Measurements from ENCODE around the gene LIN7B. TPM values are rescaled to one million over a fixed set of nuclear protein-coding genes. Genes with fewer than 3 reads are reported as not detected.

Gene LIN7B
- total and polyA plus RNA-seq, 9 of the 15 experiments (the other 6 are each of a cell fraction or from before 2014, with no cell fraction given): 0.89 to 15.7 (median 4.0) TPM

GRCh38 chr19:49145573-49146407, 31.6 kb downstream of the LIN7B start (continued):
- TF ChIP-seq PKNOX1 (IDR thresholded peaks at IDR 0.05): no peak
- peak; percentile 52; the same call in 1 of the 2 replicates for TF ChIP-seq ZBTB7A (IDR thresholded peaks at IDR 0.05; ENCODE audit: borderline replicate concordance, control insufficient read depth, low read depth, low read length)
- TF ChIP-seq TCF3 (CRISPR knock-in tag; IDR thresholded peaks at IDR 0.05): 0 out of 2 replicates have a peak, but pooled peaks have one; percentile 29
- peak; percentile 74 for TF ChIP-seq SMC3 (conservative IDR thresholded peaks at IDR 0.05; ENCODE audit: insufficient read depth, low read depth, low read length)
- TF ChIP-seq MBD2 (IDR thresholded peaks at IDR 0.05; ENCODE audit: borderline replicate concordance, low read depth): peak; percentile 90
- TF ChIP-seq CREB1 (IDR thresholded peaks at IDR 0.05): peak; percentile 39
- peak; percentile 76 for TF ChIP-seq CREB1 (CRISPR knock-in tag; IDR thresholded peaks at IDR 0.05)
- TF ChIP-seq ATF2 (CRISPR knock-in tag; IDR thresholded peaks at IDR 0.05): no peak; the same call in 1 of the 2 replicates
- no peak for TF ChIP-seq ZNF274 (IDR thresholded peaks at IDR 0.05; ENCODE audit: borderline replicate concordance, low read depth, low read length)
- TF ChIP-seq E2F6 (IDR thresholded peaks at IDR 0.05; ENCODE audit: borderline replicate concordance in 1 of 2, extremely low read depth in 1 of 2, insufficient read depth in 1 of 2, insufficient read length in 1 of 2, low read depth in 1 of 2, low read length in 1 of 2, poor library complexity in 1 of 2, severe bottlenecking in 1 of 2): peak in 1 of 2 experiments; percentile 46
- no peak for TF ChIP-seq ZBTB5 (IDR thresholded peaks at IDR 0.05)
- no peak for TF ChIP-seq GABPB2 (CRISPR knock-in tag; conservative IDR thresholded peaks at IDR 0.05)
- TF ChIP-seq ELF2 (CRISPR knock-in tag; IDR thresholded peaks at IDR 0.05): no peak
- TF ChIP-seq E2F4 (CRISPR knock-in tag; IDR thresholded peaks at IDR 0.05; ENCODE audit: low read depth): peak; percentile 1; the same call in 1 of the 2 replicates
- peak; percentile 68; the same call in 1 of the 2 replicates for TF ChIP-seq ZBTB33 (CRISPR knock-in tag; IDR thresholded peaks at IDR 0.05)
- no peak for TF ChIP-seq ZC3H11A (IDR thresholded peaks at IDR 0.05; ENCODE audit: low read depth, low read length)
- 0 out of 2 replicates have a peak, but pooled peaks have one; percentile 7 for TF ChIP-seq GATAD2A (IDR thresholded peaks at IDR 0.05)
- TF ChIP-seq KLF6 (CRISPR knock-in tag; IDR thresholded peaks at IDR 0.05; ENCODE audit: borderline replicate concordance): no peak
